SK-N-SH treated with all-trans-retinoic acid at 6 μM for 48 hours (cell line): ENCODE data around the gene MRPS18B.

Experiments
- BACH2 ChIP-seq: fragments of 250-450 bp; sonication (Bioruptor Pico); IDR thresholded peaks from 2 replicates; pipeline ENCODE4 v1.9.0; 2021; ENCODE audit warnings: mild to moderate bottlenecking, borderline replicate concordance
- ESRRG ChIP-seq: fragments of 250-450 bp; sonication (Bioruptor Pico); IDR thresholded peaks from 2 replicates; pipeline ENCODE4 v1.6.1; 2021; ENCODE audit warnings: mild to moderate bottlenecking
- ISL1 ChIP-seq: fragments of 250-450 bp; sonication (Bioruptor Pico); IDR thresholded peaks from 2 replicates; pipeline ENCODE4 v2.1.2; 2022; ENCODE audit warnings: mild to moderate bottlenecking, moderate library complexity
- OSR1 ChIP-seq: fragments of 250-450 bp; sonication (Bioruptor Pico); IDR thresholded peaks from 2 replicates; pipeline ENCODE4 v1.8.0; 2022; ENCODE audit warnings: moderate library complexity, mild to moderate bottlenecking, inconsistent platforms
- RARB ChIP-seq: fragments of 250-450 bp; sonication (Bioruptor Pico); IDR thresholded peaks from 2 replicates; pipeline ENCODE4 v1.8.0; 2021; ENCODE audit warnings: mild to moderate bottlenecking, moderate library complexity
- SNAI2 ChIP-seq: fragments of 250-450 bp; sonication (Bioruptor Pico); IDR thresholded peaks from 2 replicates; pipeline ENCODE4 v1.5.0; 2020; ENCODE audit warnings: mild to moderate bottlenecking, moderate library complexity
- TCF4 ChIP-seq: fragments of 250-450 bp; sonication (Bioruptor Pico); IDR thresholded peaks from 2 replicates; pipeline ENCODE4 v1.8.0; 2021; ENCODE audit warnings: mild to moderate bottlenecking, moderate library complexity, borderline replicate concordance
- TOX ChIP-seq: fragments of 250-450 bp; sonication (Bioruptor Pico); IDR thresholded peaks from 2 replicates; pipeline ENCODE4 v1.8.0; 2021; ENCODE audit warnings: mild to moderate bottlenecking, moderate library complexity, borderline replicate concordance
- ZC3H10 ChIP-seq: fragments of 250-450 bp; sonication (Bioruptor Pico); IDR thresholded peaks from 2 replicates; pipeline ENCODE4 v1.5.1; 2021; ENCODE audit warnings: mild to moderate bottlenecking, moderate library complexity
- ZFP30 ChIP-seq: fragments of 450-650 bp; formaldehyde crosslinking; IDR thresholded peaks from 2 replicates; pipeline ENCODE4 v1.5.0; 2022; ENCODE audit warnings: mild to moderate bottlenecking, moderate library complexity
- ZNF565 ChIP-seq: fragments of 450-650 bp; formaldehyde crosslinking; conservative IDR thresholded peaks from 2 replicates; pipeline ENCODE4 v1.5.0; 2020; ENCODE audit warnings: low read depth, mild to moderate bottlenecking, moderate library complexity
- ZNF70 ChIP-seq: fragments of 450-650 bp; formaldehyde crosslinking; IDR thresholded peaks from 2 replicates; pipeline ENCODE4 v1.5.0; 2020; ENCODE audit warnings: mild to moderate bottlenecking, moderate library complexity
- TF ChIP-seq, protein P1 (sequence below): fragments of 250-450 bp; sonication (Bioruptor Pico); IDR thresholded peaks from 2 replicates; pipeline ENCODE4 v1.8.0; 2020; ENCODE audit warnings: mild to moderate bottlenecking, moderate library complexity, borderline replicate concordance
- TF ChIP-seq, protein P2 (sequence below): fragments of 250-450 bp; sonication (Bioruptor Pico); IDR thresholded peaks from 2 replicates; pipeline ENCODE4 v1.5.1; 2021; ENCODE audit warnings: mild to moderate bottlenecking, moderate library complexity

DNA sequence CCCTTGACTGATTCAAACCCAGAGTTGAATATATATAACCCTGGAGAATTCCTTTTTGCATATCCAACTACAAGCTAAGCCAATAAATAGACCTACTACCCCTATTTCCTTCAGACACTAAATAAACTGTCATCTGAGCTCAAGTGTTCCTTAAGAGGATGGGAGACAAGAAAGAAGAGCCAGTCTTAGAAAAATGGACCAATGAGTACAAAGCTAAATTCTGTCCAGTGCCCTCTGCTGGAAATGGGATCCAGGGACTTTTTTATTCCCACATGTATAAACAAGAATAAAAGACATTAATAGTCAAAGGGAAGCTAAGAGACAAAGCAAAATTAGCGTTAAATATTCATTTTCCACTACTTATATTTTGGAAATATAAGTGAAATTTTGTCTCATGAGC lies 5.4 kb upstream of the MRPS18B start:
- no peak for TF ChIP-seq BACH2 (CRISPR knock-in tag)
- TF ChIP-seq RARB (CRISPR knock-in tag): no peak
- TF ChIP-seq, protein P1, sequence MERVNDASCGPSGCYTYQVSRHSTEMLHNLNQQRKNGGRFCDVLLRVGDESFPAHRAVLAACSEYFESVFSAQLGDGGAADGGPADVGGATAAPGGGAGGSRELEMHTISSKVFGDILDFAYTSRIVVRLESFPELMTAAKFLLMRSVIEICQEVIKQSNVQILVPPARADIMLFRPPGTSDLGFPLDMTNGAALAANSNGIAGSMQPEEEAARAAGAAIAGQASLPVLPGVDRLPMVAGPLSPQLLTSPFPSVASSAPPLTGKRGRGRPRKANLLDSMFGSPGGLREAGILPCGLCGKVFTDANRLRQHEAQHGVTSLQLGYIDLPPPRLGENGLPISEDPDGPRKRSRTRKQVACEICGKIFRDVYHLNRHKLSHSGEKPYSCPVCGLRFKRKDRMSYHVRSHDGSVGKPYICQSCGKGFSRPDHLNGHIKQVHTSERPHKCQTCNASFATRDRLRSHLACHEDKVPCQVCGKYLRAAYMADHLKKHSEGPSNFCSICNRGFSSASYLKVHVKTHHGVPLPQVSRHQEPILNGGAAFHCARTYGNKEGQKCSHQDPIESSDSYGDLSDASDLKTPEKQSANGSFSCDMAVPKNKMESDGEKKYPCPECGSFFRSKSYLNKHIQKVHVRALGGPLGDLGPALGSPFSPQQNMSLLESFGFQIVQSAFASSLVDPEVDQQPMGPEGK (CRISPR knock-in tag): no peak
- TF ChIP-seq OSR1: no peak
- no peak for TF ChIP-seq ESRRG (CRISPR knock-in tag)
- TF ChIP-seq ZNF565 (CRISPR knock-in tag): no peak
- no peak for TF ChIP-seq ZFP30
- TF ChIP-seq SNAI2 (CRISPR knock-in tag): no peak
- TF ChIP-seq ZC3H10 (CRISPR knock-in tag): no peak
- TF ChIP-seq ZNF70 (CRISPR knock-in tag): no peak
- no peak for TF ChIP-seq ISL1
- TF ChIP-seq TOX (CRISPR knock-in tag): 0 out of 2 replicates have a peak, but pooled peaks have one; percentile 4
- TF ChIP-seq TCF4: no peak
- TF ChIP-seq, protein P2, sequence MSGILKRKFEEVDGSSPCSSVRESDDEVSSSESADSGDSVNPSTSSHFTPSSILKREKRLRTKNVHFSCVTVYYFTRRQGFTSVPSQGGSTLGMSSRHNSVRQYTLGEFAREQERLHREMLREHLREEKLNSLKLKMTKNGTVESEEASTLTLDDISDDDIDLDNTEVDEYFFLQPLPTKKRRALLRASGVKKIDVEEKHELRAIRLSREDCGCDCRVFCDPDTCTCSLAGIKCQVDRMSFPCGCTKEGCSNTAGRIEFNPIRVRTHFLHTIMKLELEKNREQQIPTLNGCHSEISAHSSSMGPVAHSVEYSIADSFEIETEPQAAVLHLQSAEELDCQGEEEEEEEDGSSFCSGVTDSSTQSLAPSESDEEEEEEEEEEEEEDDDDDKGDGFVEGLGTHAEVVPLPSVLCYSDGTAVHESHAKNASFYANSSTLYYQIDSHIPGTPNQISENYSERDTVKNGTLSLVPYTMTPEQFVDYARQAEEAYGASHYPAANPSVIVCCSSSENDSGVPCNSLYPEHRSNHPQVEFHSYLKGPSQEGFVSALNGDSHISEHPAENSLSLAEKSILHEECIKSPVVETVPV (CRISPR knock-in tag): no peak
